ENCODE data around the gene NPHP4. TPM values are rescaled to one million over a fixed set of nuclear protein-coding genes. Genes with fewer than 3 reads are reported as not detected.
"Not testable (repeated sequence)": the region's sequence is repeated elsewhere in the genome, so short reads cannot be mapped to it uniquely, and the experiment has no call there.

NPHP4 gene
- total RNA-seq, 1 donor from 2014 or later: 8.6 TPM

DNA sequence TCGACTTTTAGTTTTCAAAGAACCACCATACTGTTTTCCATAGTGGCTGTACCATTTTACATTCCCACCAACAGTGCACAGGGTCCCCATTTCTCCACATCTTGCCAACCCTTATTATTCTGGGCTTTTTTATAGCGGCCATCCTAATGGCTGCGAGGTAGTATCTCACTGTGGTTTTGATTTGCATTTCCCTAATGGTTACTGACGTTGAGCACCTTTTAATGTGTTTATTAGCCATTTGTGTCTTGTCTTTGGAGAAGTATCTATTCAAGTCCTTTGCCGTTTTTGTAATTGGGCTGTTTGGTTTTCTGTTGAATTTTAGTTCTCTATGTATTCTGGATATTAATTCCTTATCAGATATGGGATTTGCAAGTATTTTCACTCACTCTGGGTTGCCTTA is 31.1 kb upstream of the NPHP4 start:
- no peak for DNase-seq

- no peak for DNase-seq
These were observed 30.0 kb upstream of the NPHP4 start for GRCh38 chr1:6022193-6022592.

- no peak for DNase-seq
These were observed 27.1 kb upstream of the NPHP4 start for GRCh38 chr1:6019166-6019845.

DNA sequence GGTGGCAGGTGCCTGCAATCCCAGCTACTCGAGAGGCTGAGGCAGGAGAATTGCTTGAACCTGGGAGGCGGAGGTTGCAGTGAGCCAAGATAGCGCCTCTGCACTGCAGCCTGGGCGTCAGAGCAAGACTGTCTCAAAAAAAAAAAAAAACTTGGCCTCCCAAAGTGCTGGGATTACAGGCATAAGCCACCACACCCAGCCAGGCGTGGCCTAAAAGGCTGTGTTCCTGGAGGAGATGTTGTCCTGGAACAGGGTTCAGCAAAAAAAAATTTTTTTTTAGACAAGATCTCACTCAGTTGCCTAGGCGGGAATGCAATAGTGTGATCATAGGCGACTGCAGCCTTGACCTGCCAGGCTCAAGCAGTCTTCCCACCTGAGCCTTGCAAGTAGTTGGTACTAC is 25.4 kb upstream of the NPHP4 start:
- DNase-seq: not testable (repeated sequence)

DNA sequence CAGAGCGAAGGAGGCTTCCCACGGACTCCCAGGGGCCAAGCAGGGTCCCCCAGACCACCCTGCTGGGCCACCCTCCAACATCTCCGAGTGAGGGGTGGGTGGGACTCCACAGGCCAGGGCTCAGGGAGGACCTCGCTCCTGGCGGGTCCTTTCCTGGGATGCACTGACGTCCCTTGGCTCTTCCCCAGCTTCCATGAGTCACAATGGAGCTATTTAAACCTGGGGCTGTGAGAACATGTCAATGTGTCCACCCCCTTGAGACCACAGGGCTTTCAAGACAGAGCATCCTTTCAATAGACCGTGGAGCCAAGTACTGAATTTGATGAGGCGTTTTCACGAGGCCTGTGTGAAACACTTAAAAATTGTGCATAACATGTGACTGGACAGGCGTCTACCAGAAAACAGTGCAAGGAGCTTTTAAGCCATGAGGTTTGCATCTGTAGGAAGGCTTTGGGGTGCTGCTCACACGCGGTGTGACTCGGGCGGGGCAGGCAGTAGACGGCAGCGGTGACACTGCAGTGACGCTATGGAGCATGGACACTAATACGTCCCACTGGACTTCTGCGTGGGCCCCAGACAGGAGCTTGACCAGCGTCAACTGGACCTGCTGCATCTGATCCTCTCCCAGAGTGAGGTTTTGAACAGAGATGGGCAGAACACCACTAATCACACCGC is 24.1 kb upstream of the NPHP4 start:
- DNase-seq: no peak

DNA sequence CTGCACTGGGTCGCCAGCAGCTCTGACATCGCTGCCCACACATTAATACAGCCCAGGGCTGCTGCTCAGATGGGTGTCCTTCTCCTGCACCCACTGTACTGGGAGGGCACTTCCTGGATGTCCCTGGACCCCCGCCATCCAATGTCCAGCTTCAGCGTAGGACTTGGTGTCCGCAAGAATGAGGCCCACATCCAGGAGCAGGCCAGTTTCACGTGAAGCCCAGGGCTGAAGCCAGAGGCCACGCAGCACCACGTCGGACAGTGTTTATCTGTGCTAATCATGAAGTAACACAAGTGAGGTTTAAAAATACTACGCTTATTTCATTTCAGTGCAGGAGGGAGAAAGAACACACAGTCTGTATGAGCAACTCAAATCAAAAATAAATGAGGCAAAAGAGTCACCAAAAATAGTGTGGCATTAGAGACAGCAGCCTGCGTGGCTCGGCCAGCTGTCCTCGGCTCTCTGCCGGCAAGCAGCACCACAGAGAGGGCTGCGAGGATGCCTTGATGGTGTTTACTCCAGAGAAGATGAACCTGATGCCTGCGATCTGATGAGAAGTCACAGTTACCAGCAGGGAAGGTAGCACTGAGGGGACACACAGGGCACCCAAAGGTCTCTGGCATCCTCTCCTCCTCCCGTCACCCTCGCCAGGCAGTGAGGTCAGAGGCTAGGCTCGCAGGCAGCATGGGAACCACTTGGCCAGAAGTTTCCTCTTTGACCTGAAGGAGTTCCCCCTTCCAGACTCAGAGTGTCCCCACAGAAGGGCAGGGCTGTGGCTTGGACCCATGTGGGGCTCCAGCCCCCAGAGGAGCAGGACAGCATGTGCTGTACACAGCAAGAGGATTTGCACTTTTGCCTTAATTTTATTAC is 22.1 kb upstream of the NPHP4 start:
- peak; percentile 74 for DNase-seq

GRCh38 chr1:6013491-6013890 is 21.3 kb upstream of the NPHP4 start:
- DNase-seq: no peak

GRCh38 chr1:6012529-6013318 is 20.5 kb upstream of the NPHP4 start:
- no peak for DNase-seq

GRCh38 chr1:6011946-6012258 is 19.7 kb upstream of the NPHP4 start:
- DNase-seq: no peak

DNA sequence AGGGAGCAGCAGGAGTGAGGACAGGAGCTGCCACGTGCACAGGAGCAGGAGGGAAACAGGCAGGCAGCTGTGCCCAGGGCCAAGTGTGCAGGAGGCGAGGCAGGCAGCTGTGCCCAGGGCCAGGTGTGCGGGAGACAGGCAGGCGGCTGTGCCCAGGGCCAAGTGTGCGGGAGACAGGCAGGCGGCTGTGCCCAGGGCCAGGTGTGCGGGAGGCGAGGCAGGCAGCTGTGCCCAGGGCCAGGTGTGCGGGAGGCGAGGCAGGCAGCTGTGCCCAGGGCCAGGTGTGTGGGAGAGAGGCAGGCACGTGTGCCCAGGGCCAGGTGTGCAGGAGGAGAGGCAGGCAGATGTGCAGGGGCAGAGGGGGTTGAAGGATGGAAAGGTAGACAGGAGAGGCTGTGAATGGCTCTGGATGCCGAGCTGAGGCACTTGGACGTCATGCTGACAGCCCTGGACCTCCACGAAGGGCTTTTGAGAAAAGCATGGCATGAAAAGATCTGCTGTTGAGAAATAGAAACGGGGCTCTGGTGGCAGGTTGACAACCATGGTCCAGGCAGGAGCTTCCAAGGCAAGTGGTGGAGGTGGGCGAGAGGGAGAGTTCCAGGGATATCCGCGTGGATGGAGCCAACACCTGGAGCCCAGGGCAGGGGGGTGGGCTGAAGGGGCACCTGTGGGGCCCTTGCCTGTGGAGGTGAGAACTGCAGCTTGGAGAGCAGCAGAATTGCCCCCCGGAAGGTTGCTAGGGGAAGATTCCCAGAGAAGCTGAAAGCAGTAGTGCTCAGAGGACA is 19.1 kb upstream of the NPHP4 start:
- no peak for DNase-seq

DNA sequence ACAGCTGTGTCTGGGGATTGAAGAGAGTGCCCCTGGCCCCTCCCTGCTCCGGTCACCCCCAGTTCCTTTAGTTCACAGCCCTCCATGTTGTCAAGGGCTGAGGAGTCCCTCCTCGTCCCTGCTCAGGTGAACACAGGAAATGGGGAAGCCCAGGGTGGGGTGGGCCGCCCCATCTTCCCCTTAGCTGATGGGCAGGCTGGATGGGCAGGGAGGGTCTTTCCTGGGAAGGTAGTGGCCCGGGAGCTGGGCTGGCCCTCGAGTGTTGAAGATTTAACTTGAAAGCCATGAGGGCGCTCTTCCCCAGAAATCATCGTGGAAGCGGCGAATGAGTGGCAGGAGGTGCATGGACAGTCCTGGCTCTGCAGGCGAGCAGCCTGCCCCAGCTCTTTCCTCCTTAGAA is 18.3 kb upstream of the NPHP4 start:
- DNase-seq: no peak

GRCh38 chr1:6009120-6010040 is 17.2 kb upstream of the NPHP4 start:
- no peak for DNase-seq

- DNase-seq: no peak
These were observed 16.5 kb upstream of the NPHP4 start for GRCh38 chr1:6008696-6009095.

GRCh38 chr1:6008084-6008415 is 15.8 kb upstream of the NPHP4 start:
- no peak for DNase-seq

DNA sequence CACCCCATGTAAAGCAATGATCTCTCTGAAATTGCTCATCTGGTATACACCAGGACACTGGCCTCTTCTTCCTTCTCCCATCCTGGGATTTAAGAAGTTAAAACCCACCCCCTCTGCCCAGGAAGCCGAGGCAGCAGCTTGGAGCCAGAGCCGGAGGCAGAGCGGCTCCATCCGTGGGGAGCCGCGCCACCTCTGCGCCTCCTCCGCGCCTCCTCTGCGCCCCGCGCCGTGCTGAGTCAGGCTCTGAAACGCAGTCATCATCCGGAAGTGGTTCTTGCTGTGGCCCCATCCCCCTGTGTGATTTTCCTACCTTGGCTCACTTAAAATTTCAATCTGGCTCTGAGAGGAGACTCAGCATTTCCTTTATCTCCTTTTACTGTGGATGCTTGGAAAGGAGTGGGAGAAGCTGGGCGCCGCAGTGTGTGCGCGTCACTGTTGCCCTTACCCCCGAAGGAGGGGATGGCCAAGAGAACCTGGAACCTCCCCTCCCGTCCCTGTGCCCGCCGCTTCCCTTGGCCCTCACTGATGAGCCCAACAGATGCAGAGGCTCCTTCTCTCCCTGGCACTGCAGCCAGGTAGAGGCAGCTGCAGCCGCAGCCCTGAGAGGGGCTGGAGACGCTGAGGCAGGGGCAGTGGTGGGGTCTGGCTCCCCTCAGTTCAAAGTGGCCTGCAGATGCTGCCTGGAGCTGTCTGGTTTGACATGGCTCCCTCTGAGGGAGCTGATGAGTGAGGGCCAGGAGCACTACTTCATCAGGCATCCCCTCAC is 15.3 kb upstream of the NPHP4 start:
- DNase-seq: peak; percentile 56

DNA sequence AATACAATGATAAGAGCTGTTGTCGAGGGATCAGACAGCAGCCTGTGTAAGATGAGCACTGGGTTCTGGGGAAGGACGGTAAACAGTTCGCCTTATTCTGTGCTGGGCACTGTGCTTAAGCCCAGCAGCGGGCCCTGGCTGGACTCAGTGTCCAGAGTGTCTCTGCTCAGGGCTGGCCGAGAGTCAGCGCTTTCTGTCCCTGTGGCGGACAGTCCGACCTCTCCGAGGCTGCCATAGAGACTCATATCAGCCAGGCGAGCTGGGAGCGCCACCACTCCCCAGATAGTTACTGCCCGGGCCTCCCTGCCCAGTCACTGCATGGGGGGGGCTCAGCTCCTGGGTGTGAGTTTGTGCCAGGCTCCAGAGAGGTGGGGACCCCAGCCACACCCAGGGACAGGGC is 14.7 kb upstream of the NPHP4 start:
- no peak for DNase-seq

GRCh38 chr1:6005276-6005917 is 13.2 kb upstream of the NPHP4 start:
- DNase-seq: no peak

DNA sequence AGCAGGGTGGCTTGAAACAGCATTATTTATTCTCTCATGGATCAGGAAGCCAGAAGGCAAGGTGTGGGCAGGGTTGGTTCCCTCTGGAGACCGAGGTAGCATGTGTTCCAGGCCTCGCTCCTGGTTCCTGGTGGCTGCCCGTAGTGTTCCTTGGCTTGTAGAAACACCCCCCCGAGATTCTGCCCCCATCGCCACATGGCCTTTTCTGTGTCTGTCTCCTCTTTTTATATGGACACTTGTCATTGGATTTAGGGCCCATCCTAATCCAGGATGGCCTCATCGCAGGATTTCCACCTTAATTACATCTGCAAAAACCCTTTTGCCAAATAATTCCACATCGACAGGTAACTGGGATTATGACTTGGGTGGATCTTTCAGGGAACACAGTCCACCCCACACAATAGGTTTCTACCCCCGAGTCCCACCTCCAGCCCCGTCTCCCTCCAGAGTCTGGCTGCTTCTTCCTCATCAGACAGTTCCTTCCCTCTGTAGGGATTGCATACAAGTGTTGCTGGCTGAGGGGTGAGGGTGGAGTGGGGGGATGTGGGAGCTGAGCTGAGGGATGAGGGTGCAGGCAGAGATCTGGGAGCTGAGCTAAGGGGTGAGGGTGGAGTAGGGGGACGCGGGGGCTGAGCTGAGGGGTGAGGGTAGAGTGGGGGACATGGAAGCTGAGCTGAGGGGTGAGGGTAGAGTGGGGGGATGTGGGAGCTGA is 12.3 kb upstream of the NPHP4 start:
- DNase-seq: no peak

Data from occipital lobe (tissue), 2 donors.